Large intestine (tissue), 3 donors: Measurements from ENCODE around the gene CYTL1. TPM values are rescaled to one million over a fixed set of nuclear protein-coding genes. Genes with fewer than 3 reads are reported as not detected.
"Not testable (repeated sequence)": the region's sequence is repeated elsewhere in the genome, so short reads cannot be mapped to it uniquely, and the experiment has no call there.

Experiments
- DNase-seq, 2 donors: peaks; one replicate each; pipeline versions ENCODE4 v3.0.0 to v3.0.0-alpha.2; 2013
- H3K27ac ChIP-seq: one replicate; pipeline ENCODE4 v1.5.1; 2013; ENCODE audit warnings: low read length
- H3K27me3 ChIP-seq: 2 replicates; pipeline ENCODE4 v1.6.1; 2013; ENCODE audit warnings: low read length; ENCODE audit not compliant: control insufficient read depth, insufficient read depth
- H3K36me3 ChIP-seq: 2 replicates; pipeline ENCODE4 v1.6.1; 2013; ENCODE audit warnings: low read length; ENCODE audit not compliant: control insufficient read depth, insufficient read depth
- H3K4me1 ChIP-seq: one replicate; pipeline ENCODE4 v1.6.1; 2013; ENCODE audit warnings: low read length; ENCODE audit not compliant: control insufficient read depth, insufficient read depth
- H3K4me3 ChIP-seq: one replicate; pipeline ENCODE4 v1.5.1; 2013; ENCODE audit warnings: low read length
- H3K9me3 ChIP-seq: one replicate; pipeline ENCODE4 v1.6.1; 2013; ENCODE audit warnings: mild to moderate bottlenecking, low read depth, low read length, moderate library complexity; ENCODE audit not compliant: control insufficient read depth
- WGBS: methylation state at CpG from one replicate; pipeline ENCODE4 v1.1.5; 2013; ENCODE audit warnings: low lambda C conversion rate; ENCODE audit not compliant: insufficient coverage; 5-methylcytosine and 5-hydroxymethylcytosine counted together
- polyA plus RNA-seq: library from polyadenylated mRNA; unstranded; fragments of 120-200 nt; gene quantifications from one replicate; pipeline ENCODE4 v1.2.1, GENCODE V29; 2013

CYTL1 gene
- polyA plus RNA-seq, 1 donor, result 6.7 TPM

DNA sequence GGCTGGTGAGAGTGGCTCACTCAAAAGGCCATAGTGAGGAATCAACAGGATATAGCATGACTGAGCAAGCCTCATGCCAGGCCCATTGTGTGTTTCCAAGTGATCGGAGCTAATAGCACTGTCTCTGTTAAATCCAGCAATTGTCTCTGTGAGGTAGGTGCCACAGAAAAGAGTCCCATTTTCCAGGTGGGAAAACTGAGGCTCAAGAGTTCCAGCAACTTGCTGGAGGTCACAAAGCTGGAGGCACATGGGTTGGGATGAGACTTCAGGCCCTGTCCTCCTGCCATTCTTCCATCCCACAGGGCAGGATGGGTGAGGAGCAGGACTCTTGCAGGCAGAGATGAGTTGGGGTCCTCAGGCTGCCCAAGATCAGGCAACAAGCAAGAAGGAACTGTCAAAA is 1.1 kb upstream of the CYTL1 start:
- no CpG with 5 or more reads among the region's 1 CpG for WGBS
- no peaks in the 10 kb centered on the region for H3K9me3 ChIP-seq
- H3K27ac ChIP-seq, result no peak overlapping the region
- peaks cover 16% of the 10 kb centered on the region for H3K27me3 ChIP-seq
- H3K4me3 ChIP-seq, result no peak overlapping the region
- no peaks in the 10 kb centered on the region for H3K36me3 ChIP-seq
- H3K4me1 ChIP-seq, result no peaks in the 10 kb centered on the region
- no peak for DNase-seq

DNA sequence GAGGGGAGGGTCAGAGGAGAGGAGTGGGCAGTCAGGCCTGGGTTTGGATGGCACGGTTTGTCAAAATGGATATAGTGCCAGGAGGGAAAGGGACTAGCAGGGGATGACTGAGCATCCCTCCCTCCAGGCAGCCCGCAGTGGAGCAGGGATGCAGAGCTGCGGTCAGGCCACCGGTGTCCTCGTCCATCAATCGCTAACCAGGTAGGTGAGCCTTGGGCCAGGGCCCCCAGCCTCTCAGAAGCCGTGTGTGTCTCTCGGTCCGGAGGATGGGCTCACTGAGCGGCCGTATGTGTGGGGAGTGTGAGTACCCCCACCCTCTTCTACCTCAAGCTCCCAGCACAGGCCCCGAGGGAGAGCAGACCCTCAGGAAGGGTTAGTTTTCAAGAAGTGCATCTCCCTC is 538 bp upstream of the CYTL1 start:
- no peak for DNase-seq
- no CpG with 5 or more reads among the region's 12 CpGs for WGBS
- no peak overlapping the region for H3K4me3 ChIP-seq

DNA sequence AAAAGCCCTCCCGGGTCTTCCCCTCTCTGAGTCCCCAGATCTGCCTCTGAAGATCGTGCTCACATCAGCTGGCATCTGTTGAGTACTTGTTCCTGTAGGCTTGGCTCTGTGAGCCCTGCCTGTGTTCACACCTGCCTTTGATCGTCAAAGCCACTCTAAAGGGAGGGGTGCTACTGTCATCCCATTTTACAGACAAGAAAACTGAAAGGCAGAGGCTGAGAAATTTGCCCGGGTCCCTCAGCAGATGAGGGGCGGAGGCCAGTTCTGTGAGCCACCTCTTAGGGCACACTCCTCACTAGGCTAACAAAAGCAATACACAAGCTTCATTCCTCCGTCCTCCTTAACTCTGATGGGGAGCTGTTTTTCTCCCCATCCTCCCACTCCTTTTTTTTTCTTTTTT is 655 bp downstream of the CYTL1 start:
- H3K27ac ChIP-seq, result no peak overlapping the region
- H3K27me3 ChIP-seq, result peaks cover 21% of the 10 kb centered on the region
- no peaks in the 10 kb centered on the region for H3K9me3 ChIP-seq
- WGBS, result 38% methylated on average over 1 of the region's 6 CpGs
- no peak for DNase-seq
- H3K4me1 ChIP-seq, result no peaks in the 10 kb centered on the region
- H3K4me3 ChIP-seq, result no peak overlapping the region
- H3K36me3 ChIP-seq, result no peaks in the 10 kb centered on the region

More for the DNA sequence above, 538 bp upstream of the CYTL1 start:
- Histone ChIP-seq H3K27me3 (peaks cover 16% of the 10 kb centered on the region), H3K4me1 (no peaks in the 10 kb centered on the region), H3K36me3 (no peaks in the 10 kb centered on the region), H3K27ac (no peak overlapping the region), H3K9me3 (no peaks in the 10 kb centered on the region)

DNA sequence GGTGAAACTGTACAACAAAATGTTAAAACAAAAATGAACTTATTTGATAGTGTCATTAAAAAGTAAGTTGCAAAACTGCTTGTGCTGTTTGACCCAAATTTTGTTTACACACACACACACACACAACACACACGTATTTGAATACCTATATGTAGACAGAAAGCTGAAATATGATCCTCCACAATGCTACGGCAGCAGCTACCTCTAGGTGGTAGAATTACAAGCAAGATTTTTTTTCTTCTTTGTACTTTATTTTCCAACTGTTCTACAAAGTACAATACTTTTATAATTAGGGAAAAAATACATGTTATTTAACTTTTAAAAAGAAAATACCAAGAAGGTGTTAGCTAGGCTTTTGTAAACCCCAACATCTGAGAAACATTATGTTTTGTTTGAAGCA is 1.2 kb downstream of the CYTL1 start:
- WGBS, result no CpG with 5 or more reads among the region's 2 CpGs

DNA sequence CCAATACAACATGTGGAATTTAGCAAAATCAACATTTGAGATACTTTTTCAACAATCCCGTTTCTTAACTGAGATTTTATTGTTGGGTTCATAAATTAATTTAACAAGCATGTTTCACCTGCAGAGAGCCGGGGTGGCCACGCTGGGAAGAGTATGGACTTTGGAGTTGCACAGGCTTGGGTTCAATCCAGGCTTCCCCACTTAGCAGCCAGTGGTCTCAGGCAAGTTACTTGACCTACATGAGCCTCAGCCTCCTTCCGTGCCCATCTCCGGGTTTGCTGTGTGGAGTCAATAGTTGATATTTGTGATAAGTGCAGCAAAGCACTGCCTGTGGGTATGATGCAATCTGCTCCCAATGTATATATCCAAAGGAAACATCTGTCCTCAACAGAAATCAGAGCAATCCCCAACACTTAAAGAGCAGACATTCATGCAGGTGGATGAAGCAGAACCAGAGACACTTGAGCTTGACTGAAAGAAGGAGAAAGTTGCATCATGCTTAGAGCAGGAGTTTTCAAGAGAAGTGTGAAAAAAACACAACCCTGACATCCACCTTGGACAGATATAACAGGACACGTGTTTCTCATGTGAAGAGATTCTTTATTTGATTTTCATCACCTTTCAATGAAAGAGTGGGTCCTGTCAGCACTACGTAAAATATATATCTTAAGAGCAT is 5.1 kb downstream of the CYTL1 start:
- no peak for DNase-seq
- Histone ChIP-seq H3K27ac (no peak overlapping the region), H3K9me3 (no peaks in the 10 kb centered on the region), H3K4me3 (no peak overlapping the region), H3K36me3 (no peaks in the 10 kb centered on the region), H3K27me3 (peaks cover 12% of the 10 kb centered on the region), H3K4me1 (no peaks in the 10 kb centered on the region)
- 89% methylated on average over 2 of the region's 7 CpGs for WGBS

More for the DNA sequence above, 1.2 kb downstream of the CYTL1 start:
- H3K27me3 ChIP-seq, result peaks cover 23% of the 10 kb centered on the region
- H3K4me3 ChIP-seq, result no peak overlapping the region
- no peak for DNase-seq
- no peaks in the 10 kb centered on the region for H3K9me3 ChIP-seq
- no peak overlapping the region for H3K27ac ChIP-seq
- no peaks in the 10 kb centered on the region for H3K4me1 ChIP-seq
- no peaks in the 10 kb centered on the region for H3K36me3 ChIP-seq

DNA sequence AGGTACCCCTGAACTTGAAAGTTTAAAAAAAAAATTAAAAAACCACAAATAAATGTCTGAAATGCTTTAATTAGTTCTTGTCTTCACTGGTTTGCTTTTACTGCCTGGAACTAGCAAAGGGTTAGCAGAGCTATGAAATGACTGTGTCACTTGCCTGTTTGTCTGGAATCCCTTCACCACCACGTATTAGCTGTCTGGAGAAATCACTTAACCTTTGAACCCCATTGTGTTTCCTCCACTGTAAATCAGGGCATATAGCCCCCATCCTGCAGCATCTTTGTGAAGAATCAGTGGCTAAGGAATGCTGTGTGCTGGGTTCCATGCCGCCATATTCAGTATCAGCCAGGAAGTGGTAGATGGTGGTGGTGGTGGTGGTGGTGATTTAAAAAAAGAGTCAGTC is 6.3 kb downstream of the CYTL1 start:
- Histone ChIP-seq H3K9me3 (no peaks in the 10 kb centered on the region), H3K4me1 (no peaks in the 10 kb centered on the region), H3K36me3 (no peaks in the 10 kb centered on the region), H3K27ac (no peak overlapping the region), H3K27me3 (peaks cover 7% of the 10 kb centered on the region), H3K4me3 (no peak overlapping the region)
- WGBS, result no CpG with 5 or more reads among the region's 2 CpGs
- DNase-seq, result no peak

DNA sequence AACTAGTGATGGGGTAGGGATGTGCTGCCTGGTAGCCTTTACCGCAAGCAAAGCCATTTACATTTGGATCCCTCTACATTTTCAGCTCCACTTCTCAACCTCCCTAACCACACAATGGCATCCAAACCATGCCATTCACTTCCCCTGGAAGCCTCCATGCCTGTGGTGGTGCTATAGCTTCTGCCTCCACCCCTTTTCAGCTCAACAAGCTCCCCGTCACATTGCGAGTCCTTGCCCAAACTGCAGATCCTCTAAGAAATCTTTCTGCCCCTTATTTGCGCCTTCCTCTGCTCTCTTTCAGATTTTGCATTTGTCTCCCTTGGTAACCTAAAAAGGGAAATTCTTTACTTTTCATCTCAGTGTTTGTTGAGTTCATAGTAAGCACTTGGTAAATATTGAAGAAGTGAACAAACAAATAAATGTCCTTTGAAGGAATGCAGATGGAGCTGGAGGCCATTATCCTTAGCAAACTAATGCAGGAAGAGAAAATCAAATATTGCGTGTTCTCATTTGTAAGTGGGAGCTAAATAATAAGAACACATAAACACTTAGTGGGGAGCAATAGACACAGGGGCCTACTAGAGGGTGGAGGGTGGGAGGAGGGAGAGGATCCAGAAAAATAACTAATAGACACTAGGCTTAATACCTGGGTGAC is 6.9 kb downstream of the CYTL1 start:
- Histone ChIP-seq H3K4me1 (no peaks in the 10 kb centered on the region), H3K9me3 (no peaks in the 10 kb centered on the region), H3K4me3 (no peak overlapping the region), H3K36me3 (no peaks in the 10 kb centered on the region), H3K27ac (no peak overlapping the region), H3K27me3 (peaks cover 7% of the 10 kb centered on the region)
- WGBS, result 52% methylated on average over 2 of the region's 5 CpGs
- DNase-seq, result no peak

DNA sequence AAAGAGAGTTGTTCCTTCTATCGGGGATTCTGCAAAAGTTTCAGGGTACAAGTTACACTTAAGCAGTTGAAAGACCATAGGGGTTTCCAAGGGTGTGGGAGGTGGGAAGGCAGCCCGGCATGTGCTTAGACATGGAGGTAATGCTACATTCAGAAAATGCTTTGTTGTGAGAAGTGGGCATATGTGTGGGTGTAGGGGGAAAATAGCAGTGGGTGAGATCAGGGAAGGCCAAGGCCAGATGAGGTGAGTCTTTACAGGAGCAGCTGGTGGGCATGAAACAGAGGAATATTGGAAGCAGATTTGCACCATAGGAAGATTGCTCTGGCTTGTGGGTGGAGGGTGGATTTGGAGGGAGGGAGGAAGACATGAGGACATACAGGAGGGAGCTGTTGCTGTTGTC is 8.3 kb downstream of the CYTL1 start:
- Histone ChIP-seq H3K27ac (no peak overlapping the region), H3K4me3 (no peak overlapping the region), H3K36me3 (no peaks in the 10 kb centered on the region), H3K4me1 (no peaks in the 10 kb centered on the region), H3K27me3 (peaks cover 7% of the 10 kb centered on the region), H3K9me3 (no peaks in the 10 kb centered on the region)
- no peak for DNase-seq
- WGBS, result no CpG with 5 or more reads among the region's 2 CpGs

DNA sequence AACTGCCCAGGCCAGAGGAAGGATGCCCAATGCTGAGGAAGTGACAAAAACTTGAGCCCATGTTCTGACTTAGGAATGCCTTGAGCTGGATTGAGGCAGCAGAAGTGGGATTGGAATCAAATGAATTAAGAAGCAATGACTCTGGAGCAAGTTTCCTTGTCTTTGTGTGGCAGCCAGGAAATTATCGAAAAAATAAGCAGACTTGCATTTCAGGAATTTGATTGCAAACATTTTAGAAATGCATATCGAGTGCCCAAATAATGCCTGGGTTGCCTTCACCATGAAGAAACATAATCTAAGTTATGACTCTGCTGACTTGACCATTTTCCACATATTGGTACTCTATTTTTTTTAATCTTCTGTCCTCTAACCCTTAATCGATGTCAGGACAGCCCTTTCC is 9.5 kb downstream of the CYTL1 start:
- Histone ChIP-seq H3K36me3 (no peaks in the 10 kb centered on the region), H3K27ac (no peak overlapping the region), H3K4me1 (no peaks in the 10 kb centered on the region), H3K9me3 (no peaks in the 10 kb centered on the region), H3K4me3 (no peak overlapping the region), H3K27me3 (peaks cover 7% of the 10 kb centered on the region)
- 67% methylated on average over 1 of the region's 3 CpGs for WGBS
- DNase-seq, result no peak

DNA sequence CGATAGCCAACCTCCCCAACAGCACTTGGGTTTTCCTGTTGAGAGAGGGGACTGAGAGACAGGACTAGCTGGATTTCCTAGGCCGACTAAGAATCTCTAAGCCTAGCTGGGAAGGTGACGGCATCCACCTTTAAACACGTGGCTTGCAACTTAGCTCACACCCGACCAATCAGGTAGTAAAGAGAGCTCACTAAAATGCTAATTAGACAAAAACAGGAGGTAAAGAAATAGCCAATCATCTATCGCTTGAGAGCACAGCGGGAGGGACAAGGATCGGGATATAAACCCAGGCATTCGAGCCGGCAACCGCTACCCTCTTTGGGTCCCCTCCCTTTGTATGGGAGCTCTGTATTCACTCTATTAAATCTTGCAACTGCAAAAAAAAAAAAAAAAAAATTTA is 12.3 kb downstream of the CYTL1 start:
- not testable (repeated sequence) for H3K36me3 ChIP-seq, H3K4me1 ChIP-seq, H3K27me3 ChIP-seq, H3K9me3 ChIP-seq, H3K4me3 ChIP-seq, H3K27ac ChIP-seq, DNase-seq
- WGBS, result 100% methylated on average over 1 of the region's 11 CpGs

DNA sequence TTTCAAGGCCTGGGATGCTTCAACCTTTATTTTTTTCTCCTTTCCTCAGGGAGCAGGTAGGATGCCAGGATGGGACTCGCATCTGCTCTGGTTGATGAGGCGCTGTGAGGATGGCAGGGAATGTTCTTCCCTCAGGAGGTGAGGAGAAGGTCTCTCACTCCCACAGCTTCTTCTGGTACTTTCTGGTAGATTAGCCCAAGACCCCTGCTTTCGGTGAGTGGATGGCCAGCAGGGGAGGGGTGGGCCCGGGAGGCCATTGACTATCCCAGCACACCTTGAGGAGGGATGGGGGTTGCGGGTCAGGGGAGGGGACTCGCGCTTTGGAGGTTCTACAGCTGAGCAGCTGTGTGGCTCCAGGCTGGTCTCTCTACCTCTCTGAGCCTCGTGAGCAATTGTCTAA is 14.8 kb downstream of the CYTL1 start:
- H3K27ac ChIP-seq, result no peak overlapping the region
- H3K4me1 ChIP-seq, result no peaks in the 10 kb centered on the region
- H3K9me3 ChIP-seq, result no peaks in the 10 kb centered on the region
- DNase-seq, result no peak
- H3K27me3 ChIP-seq, result no peaks in the 10 kb centered on the region
- H3K4me3 ChIP-seq, result no peak overlapping the region
- H3K36me3 ChIP-seq, result no peaks in the 10 kb centered on the region
- WGBS, result no CpG with 5 or more reads among the region's 8 CpGs
